HFFc6 (cell line): Measurements from ENCODE around the gene GPR149. TPM values are rescaled to one million over a fixed set of nuclear protein-coding genes. Genes with fewer than 3 reads are reported as not detected.

ENCODE experiments used
- DNase-seq: peaks from one replicate; pipeline ENCODE4 v3.0.0-alpha.2; 2018
- H3K27ac Mint-ChIP-seq: 2 replicates; pipeline ENCODE4 v1.8.0; 2020; ENCODE audit warnings: mild to moderate bottlenecking, mixed read lengths
- H3K27me3 Mint-ChIP-seq: 2 replicates; pipeline ENCODE4 v1.8.0; 2021; ENCODE audit warnings: mild to moderate bottlenecking, moderate library complexity, mixed read lengths; ENCODE audit not compliant: insufficient read depth
- H3K36me3 Mint-ChIP-seq: 2 replicates; pipeline ENCODE4 v1.8.0; 2021; ENCODE audit warnings: low read depth, mixed read lengths
- H3K4me1 Mint-ChIP-seq: 2 replicates; pipeline ENCODE4 v1.8.0; 2020; ENCODE audit warnings: low read depth, mixed read lengths
- H3K4me3 Mint-ChIP-seq: 2 replicates; pipeline ENCODE4 v1.8.0; 2020; ENCODE audit warnings: mild to moderate bottlenecking, moderate library complexity, mixed read lengths
- H3K9me3 Mint-ChIP-seq: 2 replicates; pipeline ENCODE4 v1.8.0; 2020; ENCODE audit warnings: mild to moderate bottlenecking, mixed read lengths
- total RNA-seq, 6 experiments: library from RNA; stranded (reverse); fragmentation: NEBNext Ultra II Directional; extraction: Animal tissue kit (Norgen Biotek cat#: 25700); gene quantifications; 2 replicates in 1 of 6; 3 replicates in 5 of 6; pipeline ENCODE4 v1.2.3, GENCODE V29; 2021
- TF ChIP-seq, protein P1 (sequence below): fragments of 200-600 bp; sonication (generic); IDR thresholded peaks from 2 replicates; pipeline ENCODE4 v1.5.0; 2021; ENCODE audit warnings: antibody characterized with exemption, mild to moderate bottlenecking

GPR149 gene
- total RNA-seq, 6 experiments from 2014 or later, result not detected

DNA sequence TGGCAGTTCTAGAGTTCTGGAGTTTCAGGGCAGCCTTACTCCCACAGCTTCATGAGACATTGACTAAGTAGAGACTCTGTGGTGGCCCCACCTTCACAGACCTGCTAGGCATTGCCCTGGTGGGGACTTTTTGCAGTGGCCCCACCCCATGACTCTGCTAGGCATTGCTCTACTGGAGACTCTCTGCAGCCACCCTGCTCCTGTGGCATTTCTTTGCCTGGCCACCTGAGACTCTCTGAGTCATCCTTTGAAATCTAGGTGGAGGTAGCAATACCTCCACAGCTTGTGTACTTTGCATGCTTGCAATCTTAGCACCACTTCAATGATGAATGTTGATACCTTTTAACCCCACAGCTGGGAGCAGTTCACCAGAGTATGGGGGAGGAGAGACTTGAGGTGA is 65.1 kb downstream of the GPR149 start:
- TF ChIP-seq, protein P1, sequence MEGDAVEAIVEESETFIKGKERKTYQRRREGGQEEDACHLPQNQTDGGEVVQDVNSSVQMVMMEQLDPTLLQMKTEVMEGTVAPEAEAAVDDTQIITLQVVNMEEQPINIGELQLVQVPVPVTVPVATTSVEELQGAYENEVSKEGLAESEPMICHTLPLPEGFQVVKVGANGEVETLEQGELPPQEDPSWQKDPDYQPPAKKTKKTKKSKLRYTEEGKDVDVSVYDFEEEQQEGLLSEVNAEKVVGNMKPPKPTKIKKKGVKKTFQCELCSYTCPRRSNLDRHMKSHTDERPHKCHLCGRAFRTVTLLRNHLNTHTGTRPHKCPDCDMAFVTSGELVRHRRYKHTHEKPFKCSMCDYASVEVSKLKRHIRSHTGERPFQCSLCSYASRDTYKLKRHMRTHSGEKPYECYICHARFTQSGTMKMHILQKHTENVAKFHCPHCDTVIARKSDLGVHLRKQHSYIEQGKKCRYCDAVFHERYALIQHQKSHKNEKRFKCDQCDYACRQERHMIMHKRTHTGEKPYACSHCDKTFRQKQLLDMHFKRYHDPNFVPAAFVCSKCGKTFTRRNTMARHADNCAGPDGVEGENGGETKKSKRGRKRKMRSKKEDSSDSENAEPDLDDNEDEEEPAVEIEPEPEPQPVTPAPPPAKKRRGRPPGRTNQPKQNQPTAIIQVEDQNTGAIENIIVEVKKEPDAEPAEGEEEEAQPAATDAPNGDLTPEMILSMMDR, result no peak
- DNase-seq, result no peak
- Mint-ChIP-seq H3K27ac (no peak overlapping the region), H3K4me1 (no peaks in the 10 kb centered on the region), H3K9me3 (peaks cover 37% of the 10 kb centered on the region), H3K36me3 (no peaks in the 10 kb centered on the region), H3K4me3 (no peak overlapping the region), H3K27me3 (no peaks in the 10 kb centered on the region)

DNA sequence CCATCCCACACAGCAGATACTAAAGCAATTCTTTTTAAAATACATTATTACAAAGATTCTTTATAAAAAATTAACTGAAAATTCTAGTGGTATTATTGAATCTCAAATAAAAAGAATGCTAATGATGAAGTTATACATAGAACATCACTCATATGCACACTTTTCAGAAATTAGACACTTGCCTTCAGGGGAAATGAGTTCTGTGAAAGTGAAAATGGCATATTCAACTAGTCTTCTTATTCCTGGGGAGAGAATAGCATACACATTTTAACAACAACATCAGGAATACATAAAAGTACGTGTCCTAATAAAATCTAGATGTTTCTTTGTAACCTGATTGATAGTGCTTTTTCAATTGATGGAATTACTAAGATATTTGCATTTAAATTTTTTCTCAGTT is 68.9 kb downstream of the GPR149 start:
- no peak for DNase-seq
- no peaks in the 10 kb centered on the region for H3K36me3 Mint-ChIP-seq
- no peak overlapping the region for H3K27ac Mint-ChIP-seq
- H3K9me3 Mint-ChIP-seq, result peaks cover 26% of the 10 kb centered on the region
- H3K4me3 Mint-ChIP-seq, result no peak overlapping the region
- H3K4me1 Mint-ChIP-seq, result no peaks in the 10 kb centered on the region
- no peaks in the 10 kb centered on the region for H3K27me3 Mint-ChIP-seq
- TF ChIP-seq, protein P1, result no peak

DNA sequence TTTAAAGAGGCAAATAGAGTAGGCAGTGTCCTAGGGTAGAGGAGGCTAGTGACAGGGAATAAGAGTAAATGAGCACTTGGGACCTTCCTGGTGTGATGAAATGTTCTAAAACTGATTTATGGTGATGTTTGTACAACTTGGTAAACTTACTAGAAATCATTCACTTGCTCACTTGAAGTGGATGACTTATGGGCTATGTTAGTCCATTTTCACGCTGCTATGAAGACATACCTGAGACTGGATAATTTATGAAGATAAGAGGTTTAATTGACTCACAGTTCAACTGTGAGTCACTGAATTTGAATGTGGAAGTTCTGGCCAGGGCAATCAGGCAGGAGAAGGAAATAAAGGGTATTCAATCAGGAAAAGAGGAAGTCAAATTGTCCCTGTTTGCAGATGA is 74.0 kb downstream of the GPR149 start:
- H3K36me3 Mint-ChIP-seq, result no peaks in the 10 kb centered on the region
- H3K27me3 Mint-ChIP-seq, result no peaks in the 10 kb centered on the region
- TF ChIP-seq, protein P1, result no peak
- H3K4me1 Mint-ChIP-seq, result no peaks in the 10 kb centered on the region
- peaks cover 7% of the 10 kb centered on the region for H3K9me3 Mint-ChIP-seq
- no peak for DNase-seq
- no peak overlapping the region for H3K4me3 Mint-ChIP-seq
- H3K27ac Mint-ChIP-seq, result no peak overlapping the region

DNA sequence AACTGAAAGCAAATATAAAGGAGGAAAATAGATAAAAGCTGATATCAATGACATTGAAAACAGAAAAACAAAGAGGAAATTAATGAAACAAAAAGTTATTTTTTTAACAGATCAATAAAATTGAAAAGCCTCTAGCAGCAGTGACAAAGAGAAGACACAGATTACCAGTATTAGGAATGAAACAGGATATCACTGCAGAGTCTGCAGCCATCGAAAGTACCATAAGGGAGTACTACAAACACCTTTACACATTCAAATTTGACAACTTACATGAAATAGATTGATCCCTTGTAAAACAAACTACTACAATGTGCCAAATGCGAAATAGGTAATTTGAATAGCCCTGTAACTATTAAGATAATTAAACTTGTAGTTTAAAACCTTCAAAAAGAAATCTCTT is 80.8 kb downstream of the GPR149 start:
- DNase-seq, result no peak
- no peaks in the 10 kb centered on the region for H3K36me3 Mint-ChIP-seq
- H3K9me3 Mint-ChIP-seq, result no peaks in the 10 kb centered on the region; the same call in 1 of the 2 replicates
- H3K27ac Mint-ChIP-seq, result no peak overlapping the region
- TF ChIP-seq, protein P1, result no peak
- no peak overlapping the region for H3K4me3 Mint-ChIP-seq
- H3K4me1 Mint-ChIP-seq, result no peaks in the 10 kb centered on the region
- H3K27me3 Mint-ChIP-seq, result no peaks in the 10 kb centered on the region

DNA sequence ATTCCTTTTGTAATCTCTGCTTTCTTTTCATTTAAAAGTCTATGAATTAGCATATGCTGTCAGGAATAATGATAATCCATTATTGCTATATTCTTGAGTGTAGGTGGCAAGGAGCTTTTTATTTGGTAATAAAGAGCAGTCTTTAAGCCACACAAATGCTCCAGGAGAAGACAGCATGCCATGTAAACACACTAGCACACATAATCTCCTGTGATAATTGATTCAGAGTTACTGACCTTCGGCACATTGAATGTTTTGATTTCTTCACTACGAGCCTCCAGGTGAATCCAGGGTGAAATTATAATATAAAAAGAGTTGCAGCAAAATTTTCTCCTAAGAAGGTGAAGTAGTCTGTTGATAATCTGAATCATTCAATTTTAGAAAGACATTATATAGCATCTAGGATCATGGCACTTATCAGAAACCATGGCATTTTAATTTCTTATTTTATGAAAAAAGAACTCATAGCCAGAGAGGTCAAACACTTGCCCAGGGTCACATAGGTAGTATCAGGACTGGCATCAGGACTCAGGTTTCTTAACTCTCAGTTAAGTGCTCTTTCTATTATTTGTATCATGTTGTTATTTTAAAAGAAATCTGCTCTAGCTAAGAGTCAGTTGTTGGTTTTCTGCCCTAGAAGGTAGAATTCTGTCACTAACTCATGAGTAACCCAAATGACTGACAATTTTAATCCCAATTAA is 84.4 kb downstream of the GPR149 start:
- no peak overlapping the region for H3K4me3 Mint-ChIP-seq
- H3K27ac Mint-ChIP-seq, result no peak overlapping the region
- H3K36me3 Mint-ChIP-seq, result no peaks in the 10 kb centered on the region
- no peaks in the 10 kb centered on the region for H3K9me3 Mint-ChIP-seq
- TF ChIP-seq, protein P1, result no peak
- H3K4me1 Mint-ChIP-seq, result no peaks in the 10 kb centered on the region
- DNase-seq, result no peak
- no peaks in the 10 kb centered on the region for H3K27me3 Mint-ChIP-seq
